Activated T-cell treated with anti-CD3 and anti-CD28 coated beads, Interleukin-2, amount 50 U/mL, for 72 hours (primary cell): ENCODE results near the gene GFOD2. TPM values are rescaled to one million over a fixed set of nuclear protein-coding genes. Genes with fewer than 3 reads are reported as not detected.
A peak's percentile ranks its signal among the peaks of the same experiment; 100 is the strongest.
"Not testable (repeated sequence)": the region's sequence is repeated elsewhere in the genome, so short reads cannot be mapped to it uniquely, and the experiment has no call there.

Experiments
- ATAC-seq, 2 donors: fragments of 150-1000 bp; cut with Tn5 transposase; replicated peaks in 1 of 2; 2 replicates each; pipeline ENCODE4 v1.10.0; 2021; ENCODE audit warnings: moderate library complexity in 2 of 2, mild to moderate bottlenecking in 1 of 2
- DNase-seq, 2 donors: peaks; one replicate each; pipeline ENCODE4 v3.0.0; 2021 to 2022; ENCODE audit warnings: mixed read lengths in 1 of 2
- H3K27ac Mint-ChIP-seq: one replicate; pipeline ENCODE4 v1.8.0; 2022; ENCODE audit warnings: mild to moderate bottlenecking, moderate library complexity, mixed read lengths
- H3K27me3 Mint-ChIP-seq: one replicate; pipeline ENCODE4 v1.8.0; 2022; ENCODE audit warnings: low read depth, mixed read lengths
- H3K36me3 Mint-ChIP-seq, 2 donors: one replicate each; pipeline ENCODE4 v1.8.0; 2022; ENCODE audit warnings: mixed read lengths in 2 of 2, mild to moderate bottlenecking in 1 of 2; ENCODE audit not compliant: insufficient read depth in 2 of 2
- H3K4me1 Mint-ChIP-seq: one replicate; pipeline ENCODE4 v1.8.0; 2022; ENCODE audit warnings: low read depth, mixed read lengths
- H3K4me3 Mint-ChIP-seq, 2 donors: one replicate each; pipeline ENCODE4 v1.8.0; 2022; ENCODE audit warnings: mild to moderate bottlenecking in 2 of 2, mixed read lengths in 2 of 2, moderate library complexity in 2 of 2
- H3K9me3 Mint-ChIP-seq, 2 donors: one replicate each; pipeline ENCODE4 v1.8.0; 2022; ENCODE audit warnings: mixed read lengths in 2 of 2
- total RNA-seq, 2 donors: library from RNA; stranded (reverse); gene quantifications; one replicate each; pipeline ENCODE4 v1.2.3, GENCODE V29; 2022

Gene GFOD2
- total RNA-seq, 2 donors from 2014 or later, result 11.3 to 11.6 TPM

GRCh38 chr16:67708368-67708771 lies 10.7 kb downstream of the GFOD2 start:
- H3K36me3 Mint-ChIP-seq, result no peaks in the 10 kb centered on the region
- H3K9me3 Mint-ChIP-seq, result no peaks in the 10 kb centered on the region
- H3K4me1 Mint-ChIP-seq, result peaks cover 24% of the 10 kb centered on the region
- DNase-seq, result no peak
- no peaks in the 10 kb centered on the region for H3K27me3 Mint-ChIP-seq
- no peak for ATAC-seq
- no peak overlapping the region for H3K4me3 Mint-ChIP-seq
- no peak overlapping the region for H3K27ac Mint-ChIP-seq

DNA sequence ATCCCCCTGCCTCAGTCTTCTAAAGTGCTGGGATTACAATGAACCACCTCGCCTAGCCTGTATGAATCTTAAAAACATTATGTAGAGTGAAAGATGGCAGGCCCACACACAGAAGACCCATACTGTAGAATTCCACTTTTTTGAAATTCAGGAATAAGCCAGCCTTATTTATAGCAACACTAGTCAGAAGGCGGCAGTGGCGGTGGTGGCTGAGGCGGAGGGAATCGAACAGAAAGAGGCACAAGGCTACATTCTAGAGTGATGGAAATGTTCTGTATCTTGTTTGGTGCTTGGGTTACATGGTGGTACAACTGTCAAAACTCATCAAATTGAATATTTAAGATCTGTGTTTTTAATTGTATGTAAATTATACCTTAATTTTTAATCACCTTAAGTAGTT lies 11.3 kb downstream of the GFOD2 start:
- Mint-ChIP-seq H3K36me3 (no peaks in the 10 kb centered on the region), H3K4me3 (no peak overlapping the region), H3K4me1 (peaks cover 25% of the 10 kb centered on the region), H3K27me3 (no peaks in the 10 kb centered on the region), H3K9me3 (no peaks in the 10 kb centered on the region), H3K27ac (no peak overlapping the region)
- DNase-seq (no peak), ATAC-seq (no peak)

- Mint-ChIP-seq H3K27me3 (no peaks in the 10 kb centered on the region), H3K4me1 (peaks cover 26% of the 10 kb centered on the region)
These were observed 11.9 kb downstream of the GFOD2 start for GRCh38 chr16:67707210-67707609.

DNA sequence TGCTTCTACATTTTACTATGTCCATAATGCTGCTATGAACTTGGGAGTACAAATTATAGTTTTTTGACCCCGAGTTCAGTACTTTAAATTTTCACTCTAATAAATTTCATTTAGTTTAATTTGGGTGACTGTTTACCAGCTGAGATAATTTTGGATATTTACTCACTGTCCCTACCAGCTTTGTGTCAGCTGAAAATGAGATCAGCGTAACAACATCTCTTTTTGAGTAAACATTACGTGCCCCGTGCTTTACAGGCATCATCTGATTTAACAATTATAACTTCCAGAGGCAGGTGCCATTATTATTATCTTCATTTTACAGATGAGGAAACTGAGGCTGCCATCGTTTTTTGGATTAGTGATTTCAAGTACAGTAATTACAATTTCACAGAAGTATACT lies 15.0 kb downstream of the GFOD2 start:
- no peaks in the 10 kb centered on the region for H3K27me3 Mint-ChIP-seq
- H3K4me1 Mint-ChIP-seq, result peaks cover 26% of the 10 kb centered on the region
- H3K36me3 Mint-ChIP-seq, result no peaks in the 10 kb centered on the region
- no peak for DNase-seq
- H3K27ac Mint-ChIP-seq, result no peak overlapping the region
- H3K4me3 Mint-ChIP-seq, result no peak overlapping the region
- ATAC-seq, result no peak
- no peaks in the 10 kb centered on the region for H3K9me3 Mint-ChIP-seq

More at GRCh38 chr16:67707210-67707609, 11.9 kb downstream of the GFOD2 start:
- DNase-seq, result no peak
- no peaks in the 10 kb centered on the region for H3K36me3 Mint-ChIP-seq
- ATAC-seq, result no peak
- H3K9me3 Mint-ChIP-seq, result no peaks in the 10 kb centered on the region
- no peak overlapping the region for H3K27ac Mint-ChIP-seq
- no peak overlapping the region for H3K4me3 Mint-ChIP-seq

DNA sequence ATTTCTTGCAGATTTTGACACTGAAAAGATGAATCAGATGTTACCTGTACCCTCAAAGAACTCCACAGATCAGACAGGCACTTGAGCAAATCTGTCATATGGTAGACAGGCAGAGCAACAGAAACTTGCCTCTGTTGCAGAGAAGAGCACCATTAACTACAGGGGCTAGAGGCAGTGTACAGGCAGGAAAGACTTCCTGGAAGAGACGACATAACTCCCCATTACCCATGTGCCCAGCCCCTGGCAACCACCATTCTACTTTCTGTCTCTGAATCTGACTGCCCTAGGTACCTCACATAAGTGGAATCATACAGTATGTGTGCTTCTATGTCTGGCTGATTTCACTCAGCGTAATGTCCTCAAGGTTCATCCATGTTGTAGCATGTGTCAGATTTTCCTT lies 15.5 kb downstream of the GFOD2 start:
- DNase-seq, result peak; percentile 13 to 26
- H3K4me3 Mint-ChIP-seq, result peak overlapping the region; percentile 25 to 31
- H3K27me3 Mint-ChIP-seq, result no peaks in the 10 kb centered on the region
- peak; percentile 92 to 96 for ATAC-seq
- H3K4me1 Mint-ChIP-seq, result peaks cover 26% of the 10 kb centered on the region
- peaks cover 2 to 3% of the 10 kb centered on the region in 2 donors for H3K36me3 Mint-ChIP-seq
- H3K27ac Mint-ChIP-seq, result peak overlapping the region; percentile 15
- peaks cover 0 to 1% of the 10 kb centered on the region in 2 donors for H3K9me3 Mint-ChIP-seq

DNA sequence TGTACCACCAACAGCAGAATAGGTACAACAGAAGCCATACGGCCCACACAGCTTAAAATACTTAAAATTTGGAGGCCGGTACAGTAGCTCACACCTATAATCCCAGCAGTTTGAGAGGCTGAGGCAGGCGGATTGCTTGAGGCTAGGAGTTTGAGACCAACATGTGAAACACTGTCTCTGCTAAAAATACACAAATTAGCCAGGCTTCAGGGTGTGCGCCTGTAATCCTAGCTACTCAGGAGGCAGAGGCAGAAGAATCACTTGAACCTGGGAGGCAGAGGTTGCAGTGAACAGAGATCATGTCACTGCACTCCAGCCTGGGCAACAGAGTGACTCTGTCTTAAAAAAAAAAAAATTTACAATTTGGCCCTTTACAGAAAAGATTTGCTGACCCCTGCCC lies 17.0 kb downstream of the GFOD2 start:
- DNase-seq, result no peak
- Mint-ChIP-seq H3K36me3 (peaks cover 4 to 5% of the 10 kb centered on the region in 2 donors), H3K27me3 (no peaks in the 10 kb centered on the region), H3K4me3 (no peak overlapping the region), H3K27ac (no peak overlapping the region), H3K9me3 (peaks cover 0 to 2% of the 10 kb centered on the region in 2 donors), H3K4me1 (peaks cover 26% of the 10 kb centered on the region)
- no peak for ATAC-seq

GRCh38 chr16:67701420-67701819 lies 17.7 kb downstream of the GFOD2 start:
- no peak for DNase-seq

DNA sequence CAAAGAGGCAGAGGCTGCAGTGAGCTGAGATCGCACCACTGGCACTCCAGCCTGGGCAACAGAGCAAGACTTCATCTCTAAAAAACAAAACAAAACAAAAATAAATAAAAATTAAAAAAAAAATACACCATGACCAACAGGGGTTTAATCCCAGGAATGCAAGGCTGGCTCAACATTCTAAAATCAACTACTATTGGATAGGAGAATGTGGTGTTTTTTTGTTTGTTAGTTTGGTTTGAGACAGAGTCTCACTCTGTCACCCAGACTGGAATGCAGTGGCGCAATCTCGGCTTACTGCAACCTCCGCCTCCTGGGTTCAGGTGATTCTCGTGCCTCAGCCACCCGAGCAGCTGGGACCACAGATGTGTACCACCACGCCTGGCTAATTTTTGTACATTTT lies 19.9 kb downstream of the GFOD2 start:
- Mint-ChIP-seq H3K9me3 (peaks cover 0 to 2% of the 10 kb centered on the region in 2 donors), H3K27me3 (no peaks in the 10 kb centered on the region), H3K4me1 (peaks cover 15% of the 10 kb centered on the region), H3K36me3 (peaks cover 4 to 5% of the 10 kb centered on the region in 2 donors), H3K27ac (no peak overlapping the region), H3K4me3 (no peak overlapping the region)
- ATAC-seq, result no peak
- no peak for DNase-seq

More at GRCh38 chr16:67701420-67701819, 17.7 kb downstream of the GFOD2 start:
- Mint-ChIP-seq H3K27me3 (no peaks in the 10 kb centered on the region), H3K36me3 (peaks cover 4 to 5% of the 10 kb centered on the region in 2 donors), H3K27ac (no peak overlapping the region), H3K4me1 (peaks cover 26% of the 10 kb centered on the region), H3K9me3 (peaks cover 0 to 2% of the 10 kb centered on the region in 2 donors), H3K4me3 (no peak overlapping the region)
- no peak for ATAC-seq

DNA sequence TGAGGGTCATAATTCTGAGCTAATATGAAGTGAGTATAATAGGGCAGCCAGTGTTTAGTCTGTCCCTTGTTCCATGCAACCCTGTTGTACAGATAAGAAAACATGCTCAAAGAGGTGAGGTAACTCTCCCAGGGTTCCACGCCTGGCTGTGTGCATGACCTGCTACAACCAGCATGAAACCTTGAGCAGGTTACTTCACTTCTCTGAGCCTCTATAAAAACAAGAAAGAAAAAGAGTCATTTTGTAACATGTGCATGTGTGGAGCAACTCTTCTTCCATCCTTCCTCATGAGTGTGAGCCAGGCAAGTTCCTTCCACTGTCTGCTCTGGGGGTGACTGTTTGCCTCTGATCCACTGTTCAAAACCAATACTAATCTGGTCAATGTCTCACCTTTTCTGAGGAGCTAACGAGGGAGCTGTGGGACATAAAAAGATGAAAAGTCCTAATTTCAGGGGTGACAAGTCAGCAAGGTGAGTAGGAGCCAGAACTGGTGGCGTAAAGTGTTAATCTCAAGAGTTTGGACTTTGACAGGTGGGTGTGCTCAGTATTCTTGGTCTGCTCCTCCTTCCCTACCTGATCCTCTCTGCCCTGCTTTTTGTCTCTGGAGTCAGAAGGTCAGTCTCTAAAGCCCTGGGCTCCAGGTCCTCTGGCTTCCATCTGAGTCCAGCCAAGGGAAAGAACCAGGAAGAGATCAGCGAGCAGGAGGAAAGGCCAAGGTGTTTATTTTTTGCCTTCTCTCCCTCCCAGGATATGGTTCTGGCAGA lies 21.5 kb downstream of the GFOD2 start:
- peaks cover under 1% of the 10 kb centered on the region for H3K4me1 Mint-ChIP-seq
- H3K9me3 Mint-ChIP-seq, result peaks cover 0 to 2% of the 10 kb centered on the region in 2 donors
- H3K27me3 Mint-ChIP-seq, result no peaks in the 10 kb centered on the region
- no peak overlapping the region for H3K27ac Mint-ChIP-seq
- peaks cover 4 to 5% of the 10 kb centered on the region in 2 donors for H3K36me3 Mint-ChIP-seq
- no peak overlapping the region for H3K4me3 Mint-ChIP-seq
- ATAC-seq, result no peak
- no peak for DNase-seq

GRCh38 chr16:67694611-67695010 lies 24.5 kb downstream of the GFOD2 start:
- peaks cover 6% of the 10 kb centered on the region for H3K4me1 Mint-ChIP-seq
- H3K4me3 Mint-ChIP-seq, result no peak overlapping the region
- ATAC-seq (no peak), DNase-seq (no peak)
- H3K27ac Mint-ChIP-seq, result no peak overlapping the region
- H3K27me3 Mint-ChIP-seq, result no peaks in the 10 kb centered on the region
- H3K36me3 Mint-ChIP-seq, result peaks cover 4 to 5% of the 10 kb centered on the region in 2 donors
- peaks cover 0 to 2% of the 10 kb centered on the region in 2 donors for H3K9me3 Mint-ChIP-seq

DNA sequence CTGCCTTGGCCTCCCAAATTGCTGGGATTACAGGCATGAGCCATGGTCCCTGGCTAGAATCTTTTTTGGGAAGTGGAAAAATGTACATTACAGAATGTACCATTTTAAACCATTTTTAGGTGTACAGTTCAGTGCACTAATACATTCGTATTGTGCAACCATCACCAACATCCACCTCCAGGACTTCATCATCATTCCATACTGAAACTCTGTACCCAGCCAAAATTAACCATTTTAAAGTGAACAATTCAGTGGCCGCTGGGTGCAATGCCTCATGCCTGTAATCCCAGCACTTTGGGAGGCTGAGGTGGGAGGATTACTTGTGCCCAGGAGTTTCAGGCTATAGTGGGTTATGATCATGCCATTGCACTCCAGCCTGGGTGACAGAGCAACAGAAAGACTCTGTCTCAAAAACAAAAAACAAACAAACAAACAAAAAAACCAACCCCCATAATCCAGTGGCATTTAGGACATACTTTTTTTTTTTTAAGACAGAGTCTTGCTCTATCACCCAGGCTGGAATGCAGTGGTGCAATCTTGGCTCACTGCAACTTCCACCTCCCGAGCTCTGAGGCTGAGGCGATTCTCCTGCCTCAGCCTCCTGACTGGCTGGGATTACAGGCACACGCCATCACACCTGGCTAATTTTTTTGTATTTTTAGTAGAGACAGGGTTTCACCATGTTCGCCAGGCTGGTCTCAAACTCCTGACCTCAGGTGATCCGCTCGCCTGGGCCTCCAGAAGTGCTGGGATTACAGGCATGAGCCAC lies 25.4 kb downstream of the GFOD2 start:
- H3K4me1 Mint-ChIP-seq, DNase-seq, H3K27me3 Mint-ChIP-seq, H3K36me3 Mint-ChIP-seq, H3K4me3 Mint-ChIP-seq, H3K27ac Mint-ChIP-seq, ATAC-seq, H3K9me3 Mint-ChIP-seq: not testable (repeated sequence)

DNA sequence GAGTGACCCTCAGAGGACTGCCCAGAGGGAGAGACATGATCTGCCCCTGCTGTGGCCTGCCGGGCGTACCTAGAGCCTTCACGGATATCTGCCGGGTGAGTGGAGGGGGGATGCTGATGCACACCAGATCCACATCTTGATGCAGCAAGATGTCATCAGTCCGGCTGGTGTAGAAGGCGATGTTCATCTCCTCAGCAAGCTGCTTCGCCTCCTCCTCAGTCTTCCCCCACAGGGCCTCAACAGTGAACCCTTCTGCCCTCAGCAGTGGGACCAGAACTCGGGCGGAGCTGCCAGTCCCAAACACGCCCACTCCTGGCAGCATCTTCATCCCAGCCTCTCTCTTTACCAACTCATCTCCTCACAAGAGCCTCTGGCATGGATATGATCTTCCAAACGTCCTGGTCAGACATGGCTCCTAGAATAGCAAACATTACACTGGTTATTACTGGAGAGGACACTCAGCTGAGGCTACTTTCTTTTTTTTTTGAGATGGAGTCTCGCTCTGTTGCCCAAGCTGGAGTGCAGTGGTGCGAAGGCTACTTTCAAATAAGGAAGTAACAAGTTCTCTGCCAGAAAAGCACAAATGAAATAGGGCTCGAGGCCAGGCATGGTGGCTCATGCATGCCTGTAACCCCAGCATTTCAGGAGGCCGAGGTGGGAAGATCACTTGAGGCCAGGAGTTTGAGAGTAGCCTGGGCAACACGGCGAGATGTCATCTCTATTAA lies 33.6 kb downstream of the GFOD2 start:
- Mint-ChIP-seq H3K36me3 (no peaks in the 10 kb centered on the region), H3K27me3 (no peaks in the 10 kb centered on the region), H3K4me1 (no peaks in the 10 kb centered on the region), H3K4me3 (no peak overlapping the region), H3K9me3 (no peaks in the 10 kb centered on the region), H3K27ac (no peak overlapping the region)
- ATAC-seq, result no peak
- DNase-seq, result no peak

DNA sequence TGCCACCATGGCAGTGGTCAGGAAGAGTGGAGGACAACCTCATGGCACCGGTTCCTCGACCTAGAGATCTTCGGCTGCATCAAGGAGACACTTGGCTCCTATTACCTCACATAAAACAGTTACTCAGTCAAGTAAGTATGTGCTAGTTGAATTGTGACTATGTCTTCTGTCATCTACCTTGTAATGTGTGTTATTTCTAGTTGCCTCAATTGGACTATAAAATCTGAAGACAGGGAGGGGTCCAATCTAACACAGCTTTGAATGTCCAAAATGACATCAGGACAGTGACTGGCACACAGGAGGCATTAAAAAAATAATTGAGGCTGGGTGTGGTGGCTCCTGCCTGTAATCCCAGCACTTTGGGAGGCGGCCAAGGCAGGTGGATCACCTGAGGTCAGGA lies 35.3 kb downstream of the GFOD2 start:
- no peak for DNase-seq
- H3K27ac Mint-ChIP-seq, result no peak overlapping the region
- H3K36me3 Mint-ChIP-seq, result no peaks in the 10 kb centered on the region
- ATAC-seq, result no peak
- H3K27me3 Mint-ChIP-seq, result no peaks in the 10 kb centered on the region
- H3K4me1 Mint-ChIP-seq, result no peaks in the 10 kb centered on the region
- H3K9me3 Mint-ChIP-seq, result no peaks in the 10 kb centered on the region
- no peak overlapping the region for H3K4me3 Mint-ChIP-seq
